Measurements from ENCODE around the gene RTP4.

DNA sequence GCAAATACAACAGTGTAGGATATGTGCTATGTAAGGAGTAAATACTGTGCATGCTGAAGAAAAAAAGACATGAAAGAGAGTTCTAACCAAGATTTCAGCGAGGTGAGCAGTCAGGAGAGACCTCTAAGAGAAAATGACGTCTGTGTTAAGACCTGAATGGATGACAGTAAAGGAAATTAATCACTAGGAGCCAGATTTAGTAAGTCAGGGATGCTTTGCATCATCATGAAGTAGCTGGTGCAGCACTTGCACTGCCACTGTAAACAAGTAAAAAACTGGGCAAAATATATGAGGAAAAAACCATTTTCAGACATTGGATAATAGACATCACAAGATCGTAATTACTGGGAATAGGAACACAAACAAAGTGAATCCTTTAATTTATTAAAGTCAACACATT, 32.6 kb downstream of the RTP4 start:
- TF ChIP-seq CTCF (conservative IDR thresholded peaks at IDR 0.05 in 1 of 2, IDR thresholded peaks at IDR 0.05 in 1 of 2; ENCODE audit: low read depth in 1 of 2, low read length in 2 of 2) (no peak), EZH2 (IDR thresholded peaks at IDR 0.05; ENCODE audit: low read length, missing control alignments) (no peak)
